Psoas muscle (tissue), 8 donors: ENCODE measurements around the gene CLK4. TPM values are rescaled to one million over a fixed set of nuclear protein-coding genes. Genes with fewer than 3 reads are reported as not detected.
"Not testable (repeated sequence)": the region's sequence is repeated elsewhere in the genome, so short reads cannot be mapped to it uniquely, and the experiment has no call there.

Source experiments
- ATAC-seq, 4 donors: fragments of 200-7000 bp; cut with Tn5 transposase; one replicate each; pipeline ENCODE4 v1.9.1; 2020; ENCODE audit warnings: moderate library complexity in 3 of 4, mild to moderate bottlenecking in 2 of 4
- DNase-seq, 2 donors: peaks; one replicate each; pipeline ENCODE4 v3.0.0-alpha.2; 2020
- H3K27ac ChIP-seq: fragments of 200-600 bp; one replicate; pipeline ENCODE4 v1.8.0; 2022
- H3K27me3 ChIP-seq, 3 donors: fragments of 200-600 bp in 1 of 3; one replicate each; pipeline versions ENCODE4 v1.6.1 to v1.8.0; 2013 to 2022; ENCODE audit warnings: low read length in 2 of 3, mild to moderate bottlenecking in 2 of 3, moderate library complexity in 1 of 3; ENCODE audit not compliant: insufficient read depth in 3 of 3
- H3K36me3 ChIP-seq, 2 donors: fragments of 200-600 bp in 1 of 2; one replicate each; pipeline versions ENCODE4 v1.6.1 to v1.8.0; 2013 to 2022; ENCODE audit warnings: low read depth in 1 of 2, mild to moderate bottlenecking in 1 of 2, moderate library complexity in 1 of 2; ENCODE audit not compliant: insufficient read depth in 1 of 2
- H3K4me1 ChIP-seq: fragments of 200-600 bp; one replicate; pipeline ENCODE4 v1.8.0; 2022
- H3K4me3 ChIP-seq: fragments of 200-600 bp; one replicate; pipeline ENCODE4 v1.8.0; 2022; ENCODE audit warnings: mild to moderate bottlenecking
- H3K9me3 ChIP-seq: fragments of 200-600 bp; one replicate; pipeline ENCODE4 v1.8.0; 2022
- CTCF ChIP-seq: fragments of 200-600 bp; IDR thresholded peaks from one replicate; pipeline ENCODE4 v1.8.0; 2022; ENCODE audit warnings: antibody characterized with exemption
- WGBS, 3 donors: extraction: QIAGEN DNeasy Blood & Tissue Kit; methylation state at CpG; one replicate each; pipeline versions ENCODE4 v1.1.6 to v1.1.7; 2013; 5-methylcytosine and 5-hydroxymethylcytosine counted together
- intact Hi-C, 2 donors: fragments of 100-400 bp; cut with DNase I; formaldehyde crosslinking; loops; one replicate each; pipeline versions ENCODE4 v1.11.0 to v1.14.2; 2022
- polyA plus RNA-seq, 3 donors: library from polyadenylated mRNA; stranded (reverse); fragments of 200-250 nt; gene quantifications; one replicate each; pipeline ENCODE4 v1.2.3, GENCODE V29; 2013
- total RNA-seq, 4 donors: library from RNA; stranded (reverse); fragmentation: NEBNext Ultra II Directional in 2 of 4; extraction: Animal tissue kit (Norgen Biotek cat#: 25700) in 2 of 4; gene quantifications; one replicate each; pipeline versions ENCODE4 v1.2.1 to v1.2.4, GENCODE V29; 2021 to 2023
- donor health status: healthy with polysubstance abuse.
- donor health status: DM: no; HTN: no; CAD: no; lungs with moderate emphysema.
- donor health status: Bipolar disorder and iron deficiency.
- donor health status: healthy.
- donor health status: DM: yes; HTN: yes; CAD: no.
- donor health status: DM: no; HTN: no; CAD: no.
- donor health status: DM: no; HTN: no; CAD: no.
- donor health status: DM: yes; HTN: yes; CAD: no.

Gene CLK4
- total and polyA plus RNA-seq, 7 donors = 4.9 to 31.5 (median 15.1) TPM

DNA sequence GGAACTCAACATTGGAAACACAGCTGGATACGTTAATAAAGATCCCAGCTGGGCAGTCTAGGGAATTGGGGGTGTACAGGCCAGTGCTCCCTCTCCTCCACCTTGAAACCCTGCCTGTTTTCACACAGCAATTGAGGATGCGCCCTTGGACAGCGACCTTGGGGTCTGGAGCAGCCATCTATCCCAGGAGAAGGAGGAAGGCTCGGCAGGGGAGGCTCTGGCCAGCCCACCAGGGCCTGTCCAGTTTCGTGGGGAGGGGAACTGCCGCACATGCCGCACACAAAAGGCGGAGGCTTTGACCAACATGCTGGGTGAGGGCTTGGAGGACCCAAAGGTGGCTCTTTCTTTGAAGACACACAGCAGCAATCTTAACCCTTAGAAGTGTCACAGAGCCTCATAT lies 38.1 kb downstream of the CLK4 start:
- intact Hi-C loops = loop anchor here in 1 of 2 donors (10.0 kb wide), 1 partner anchor 304 kb away; no protein-coding TSS in a partner anchor
- 79 to 89% (median 79%) methylated on average over 8 of the region's 8 CpGs for WGBS, 3 donors
- H3K27me3 ChIP-seq = peaks cover 0 to 9% (median 2%) of the 10 kb centered on the region in 3 donors
- H3K4me3 ChIP-seq = no peak overlapping the region
- DNase-seq (no peak), ATAC-seq (no peak)
- H3K4me1 ChIP-seq = peaks cover 14% of the 10 kb centered on the region
- no peak for TF ChIP-seq CTCF
- no peaks in the 10 kb centered on the region for H3K9me3 ChIP-seq
- no peak overlapping the region for H3K27ac ChIP-seq
- no peaks in the 10 kb centered on the region for H3K36me3 ChIP-seq

GRCh38 chr5:178587763-178588611 lies 38.9 kb downstream of the CLK4 start:
- Histone ChIP-seq H3K27me3 (peaks cover 0 to 9% (median 2%) of the 10 kb centered on the region in 3 donors), H3K4me3 (no peak overlapping the region), H3K36me3 (no peaks in the 10 kb centered on the region), H3K27ac (no peak overlapping the region), H3K4me1 (peaks cover 14% of the 10 kb centered on the region), H3K9me3 (no peaks in the 10 kb centered on the region)
- no peak for DNase-seq
- ATAC-seq = no peak
- TF ChIP-seq CTCF = no peak
- WGBS, 3 donors = 74 to 77% (median 75%) methylated on average over 13 of the region's 13 CpGs
- intact Hi-C loops = loop anchor here in 1 of 2 donors (10.0 kb wide), 1 partner anchor 303 kb away; no protein-coding TSS in a partner anchor

- Histone ChIP-seq H3K36me3 (no peaks in the 10 kb centered on the region), H3K4me1 (peaks cover 9% of the 10 kb centered on the region), H3K9me3 (no peaks in the 10 kb centered on the region), H3K27me3 (peaks cover 0 to 9% (median 2%) of the 10 kb centered on the region in 3 donors), H3K27ac (no peak overlapping the region), H3K4me3 (no peak overlapping the region)
- DNase-seq (no peak), ATAC-seq (no peak)
- intact Hi-C loops = loop anchor here in 1 of 2 donors (10.0 kb wide), 1 partner anchor 302 kb away; no protein-coding TSS in a partner anchor
- TF ChIP-seq CTCF = no peak
- WGBS, 3 donors = 66 to 68% (median 68%) methylated on average over 2 of the region's 2 CpGs
Measured at GRCh38 chr5:178586396-178586795, 40.5 kb downstream of the CLK4 start.

GRCh38 chr5:178585421-178585820 lies 41.4 kb downstream of the CLK4 start:
- H3K27me3 ChIP-seq, H3K9me3 ChIP-seq, H3K4me1 ChIP-seq, H3K4me3 ChIP-seq, DNase-seq, H3K36me3 ChIP-seq, H3K27ac ChIP-seq: not testable (repeated sequence)
- WGBS, 3 donors = 81 to 87% (median 85%) methylated on average over 11 of the region's 11 CpGs
- intact Hi-C loops = loop anchor here in 1 of 2 donors (10.0 kb wide), 1 partner anchor 301 kb away; no protein-coding TSS in a partner anchor
- peak in 3 of 4 donors; percentile 24 to 78 (median 61) for ATAC-seq

DNA sequence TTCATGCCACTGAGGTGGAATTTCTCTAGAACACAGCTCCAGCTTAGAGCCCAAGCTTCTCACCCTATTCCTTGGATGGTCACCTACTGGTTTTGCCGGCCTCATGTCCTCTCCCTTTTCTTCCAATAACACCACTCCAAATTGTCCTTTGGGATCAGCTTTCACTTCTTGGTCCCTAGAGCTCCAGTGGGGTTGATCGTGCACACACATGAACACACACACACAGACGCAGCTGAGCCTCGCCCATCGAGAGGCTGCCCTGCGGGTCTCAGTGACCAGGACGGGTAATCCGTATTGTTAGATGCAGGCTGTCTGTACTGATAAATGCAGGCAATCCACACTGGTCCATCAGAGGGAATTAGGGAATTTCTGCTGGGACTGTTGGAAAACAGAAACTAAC lies 43.6 kb downstream of the CLK4 start:
- Histone ChIP-seq H3K4me1 (no peaks in the 10 kb centered on the region), H3K9me3 (no peaks in the 10 kb centered on the region), H3K36me3 (no peaks in the 10 kb centered on the region), H3K27ac (no peak overlapping the region), H3K27me3 (peaks cover 0 to 12% (median 4%) of the 10 kb centered on the region in 3 donors), H3K4me3 (no peak overlapping the region)
- 79 to 82% (median 79%) methylated on average over 8 of the region's 8 CpGs for WGBS, 3 donors
- intact Hi-C loops = loop anchor here in 1 of 2 donors (10.0 kb wide), 1 partner anchor 298 kb away; no protein-coding TSS in a partner anchor
- TF ChIP-seq CTCF = no peak
- no peak for ATAC-seq
- DNase-seq = no peak
